Measurements from ENCODE around the gene ANGEL2. TPM values are rescaled to one million over a fixed set of nuclear protein-coding genes. Genes with fewer than 3 reads are reported as not detected.

Gene ANGEL2
- total and polyA plus RNA-seq, 2 experiments from 2014 or later = 15.2 to 49.6 TPM

DNA sequence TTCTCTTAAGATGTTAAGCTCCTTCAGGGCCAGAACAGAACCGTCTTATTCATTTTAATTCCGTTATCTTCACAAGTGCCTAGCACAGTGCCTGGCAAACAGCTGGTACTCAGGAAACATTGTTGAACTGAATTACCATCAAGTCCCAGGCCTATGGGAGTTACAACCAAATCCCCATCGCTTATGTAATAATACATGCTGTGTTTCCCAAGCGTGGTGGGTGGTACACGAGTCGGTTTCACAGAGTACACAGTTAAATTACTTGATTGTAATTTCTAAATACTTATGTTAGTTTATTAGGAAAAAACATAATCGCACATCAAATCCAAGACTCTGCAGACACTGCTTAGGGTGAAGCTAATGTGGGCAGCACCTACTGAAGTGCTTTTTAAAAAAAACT, 1.0 kb downstream of the ANGEL2 start (continued):
- TF ChIP-seq, protein P1, sequence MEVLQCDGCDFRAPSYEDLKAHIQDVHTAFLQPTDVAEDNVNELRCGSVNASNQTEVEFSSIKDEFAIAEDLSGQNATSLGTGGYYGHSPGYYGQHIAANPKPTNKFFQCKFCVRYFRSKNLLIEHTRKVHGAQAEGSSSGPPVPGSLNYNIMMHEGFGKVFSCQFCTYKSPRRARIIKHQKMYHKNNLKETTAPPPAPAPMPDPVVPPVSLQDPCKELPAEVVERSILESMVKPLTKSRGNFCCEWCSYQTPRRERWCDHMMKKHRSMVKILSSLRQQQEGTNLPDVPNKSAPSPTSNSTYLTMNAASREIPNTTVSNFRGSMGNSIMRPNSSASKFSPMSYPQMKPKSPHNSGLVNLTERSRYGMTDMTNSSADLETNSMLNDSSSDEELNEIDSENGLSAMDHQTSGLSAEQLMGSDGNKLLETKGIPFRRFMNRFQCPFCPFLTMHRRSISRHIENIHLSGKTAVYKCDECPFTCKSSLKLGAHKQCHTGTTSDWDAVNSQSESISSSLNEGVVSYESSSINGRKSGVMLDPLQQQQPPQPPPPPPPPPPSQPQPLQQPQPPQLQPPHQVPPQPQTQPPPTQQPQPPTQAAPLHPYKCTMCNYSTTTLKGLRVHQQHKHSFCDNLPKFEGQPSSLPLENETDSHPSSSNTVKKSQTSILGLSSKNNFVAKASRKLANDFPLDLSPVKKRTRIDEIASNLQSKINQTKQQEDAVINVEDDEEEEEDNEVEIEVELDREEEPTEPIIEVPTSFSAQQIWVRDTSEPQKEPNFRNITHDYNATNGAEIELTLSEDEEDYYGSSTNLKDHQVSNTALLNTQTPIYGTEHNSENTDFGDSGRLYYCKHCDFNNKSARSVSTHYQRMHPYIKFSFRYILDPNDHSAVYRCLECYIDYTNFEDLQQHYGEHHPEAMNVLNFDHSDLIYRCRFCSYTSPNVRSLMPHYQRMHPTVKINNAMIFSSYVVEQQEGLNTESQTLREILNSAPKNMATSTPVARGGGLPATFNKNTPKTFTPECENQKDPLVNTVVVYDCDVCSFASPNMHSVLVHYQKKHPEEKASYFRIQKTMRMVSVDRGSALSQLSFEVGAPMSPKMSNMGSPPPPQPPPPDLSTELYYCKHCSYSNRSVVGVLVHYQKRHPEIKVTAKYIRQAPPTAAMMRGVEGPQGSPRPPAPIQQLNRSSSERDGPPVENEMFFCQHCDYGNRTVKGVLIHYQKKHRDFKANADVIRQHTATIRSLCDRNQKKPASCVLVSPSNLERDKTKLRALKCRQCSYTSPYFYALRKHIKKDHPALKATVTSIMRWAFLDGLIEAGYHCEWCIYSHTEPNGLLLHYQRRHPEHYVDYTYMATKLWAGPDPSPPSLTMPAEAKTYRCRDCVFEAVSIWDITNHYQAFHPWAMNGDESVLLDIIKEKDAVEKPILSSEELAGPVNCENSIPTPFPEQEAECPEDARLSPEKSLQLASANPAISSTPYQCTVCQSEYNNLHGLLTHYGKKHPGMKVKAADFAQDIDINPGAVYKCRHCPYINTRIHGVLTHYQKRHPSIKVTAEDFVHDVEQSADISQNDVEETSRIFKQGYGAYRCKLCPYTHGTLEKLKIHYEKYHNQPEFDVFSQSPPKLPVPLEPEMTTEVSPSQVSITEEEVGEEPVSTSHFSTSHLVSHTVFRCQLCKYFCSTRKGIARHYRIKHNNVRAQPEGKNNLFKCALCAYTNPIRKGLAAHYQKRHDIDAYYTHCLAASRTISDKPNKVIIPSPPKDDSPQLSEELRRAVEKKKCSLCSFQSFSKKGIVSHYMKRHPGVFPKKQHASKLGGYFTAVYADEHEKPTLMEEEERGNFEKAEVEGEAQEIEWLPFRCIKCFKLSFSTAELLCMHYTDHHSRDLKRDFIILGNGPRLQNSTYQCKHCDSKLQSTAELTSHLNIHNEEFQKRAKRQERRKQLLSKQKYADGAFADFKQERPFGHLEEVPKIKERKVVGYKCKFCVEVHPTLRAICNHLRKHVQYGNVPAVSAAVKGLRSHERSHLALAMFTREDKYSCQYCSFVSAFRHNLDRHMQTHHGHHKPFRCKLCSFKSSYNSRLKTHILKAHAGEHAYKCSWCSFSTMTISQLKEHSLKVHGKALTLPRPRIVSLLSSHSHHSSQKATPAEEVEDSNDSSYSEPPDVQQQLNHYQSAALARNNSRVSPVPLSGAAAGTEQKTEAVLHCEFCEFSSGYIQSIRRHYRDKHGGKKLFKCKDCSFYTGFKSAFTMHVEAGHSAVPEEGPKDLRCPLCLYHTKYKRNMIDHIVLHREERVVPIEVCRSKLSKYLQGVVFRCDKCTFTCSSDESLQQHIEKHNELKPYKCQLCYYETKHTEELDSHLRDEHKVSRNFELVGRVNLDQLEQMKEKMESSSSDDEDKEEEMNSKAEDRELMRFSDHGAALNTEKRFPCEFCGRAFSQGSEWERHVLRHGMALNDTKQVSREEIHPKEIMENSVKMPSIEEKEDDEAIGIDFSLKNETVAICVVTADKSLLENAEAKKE (CRISPR knock-in tag; IDR thresholded peaks at IDR 0.05) = no peak
- TF ChIP-seq ZNF114 (CRISPR knock-in tag; IDR thresholded peaks at IDR 0.05) = no peak
- TF ChIP-seq, protein P2, sequence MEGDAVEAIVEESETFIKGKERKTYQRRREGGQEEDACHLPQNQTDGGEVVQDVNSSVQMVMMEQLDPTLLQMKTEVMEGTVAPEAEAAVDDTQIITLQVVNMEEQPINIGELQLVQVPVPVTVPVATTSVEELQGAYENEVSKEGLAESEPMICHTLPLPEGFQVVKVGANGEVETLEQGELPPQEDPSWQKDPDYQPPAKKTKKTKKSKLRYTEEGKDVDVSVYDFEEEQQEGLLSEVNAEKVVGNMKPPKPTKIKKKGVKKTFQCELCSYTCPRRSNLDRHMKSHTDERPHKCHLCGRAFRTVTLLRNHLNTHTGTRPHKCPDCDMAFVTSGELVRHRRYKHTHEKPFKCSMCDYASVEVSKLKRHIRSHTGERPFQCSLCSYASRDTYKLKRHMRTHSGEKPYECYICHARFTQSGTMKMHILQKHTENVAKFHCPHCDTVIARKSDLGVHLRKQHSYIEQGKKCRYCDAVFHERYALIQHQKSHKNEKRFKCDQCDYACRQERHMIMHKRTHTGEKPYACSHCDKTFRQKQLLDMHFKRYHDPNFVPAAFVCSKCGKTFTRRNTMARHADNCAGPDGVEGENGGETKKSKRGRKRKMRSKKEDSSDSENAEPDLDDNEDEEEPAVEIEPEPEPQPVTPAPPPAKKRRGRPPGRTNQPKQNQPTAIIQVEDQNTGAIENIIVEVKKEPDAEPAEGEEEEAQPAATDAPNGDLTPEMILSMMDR (conservative IDR thresholded peaks at IDR 0.05; ENCODE audit: low read depth in 2 of 2) = no peak
- TF ChIP-seq, protein P3, sequence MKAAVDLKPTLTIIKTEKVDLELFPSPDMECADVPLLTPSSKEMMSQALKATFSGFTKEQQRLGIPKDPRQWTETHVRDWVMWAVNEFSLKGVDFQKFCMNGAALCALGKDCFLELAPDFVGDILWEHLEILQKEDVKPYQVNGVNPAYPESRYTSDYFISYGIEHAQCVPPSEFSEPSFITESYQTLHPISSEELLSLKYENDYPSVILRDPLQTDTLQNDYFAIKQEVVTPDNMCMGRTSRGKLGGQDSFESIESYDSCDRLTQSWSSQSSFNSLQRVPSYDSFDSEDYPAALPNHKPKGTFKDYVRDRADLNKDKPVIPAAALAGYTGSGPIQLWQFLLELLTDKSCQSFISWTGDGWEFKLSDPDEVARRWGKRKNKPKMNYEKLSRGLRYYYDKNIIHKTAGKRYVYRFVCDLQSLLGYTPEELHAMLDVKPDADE (IDR thresholded peaks at IDR 0.05) = no peak

DNA sequence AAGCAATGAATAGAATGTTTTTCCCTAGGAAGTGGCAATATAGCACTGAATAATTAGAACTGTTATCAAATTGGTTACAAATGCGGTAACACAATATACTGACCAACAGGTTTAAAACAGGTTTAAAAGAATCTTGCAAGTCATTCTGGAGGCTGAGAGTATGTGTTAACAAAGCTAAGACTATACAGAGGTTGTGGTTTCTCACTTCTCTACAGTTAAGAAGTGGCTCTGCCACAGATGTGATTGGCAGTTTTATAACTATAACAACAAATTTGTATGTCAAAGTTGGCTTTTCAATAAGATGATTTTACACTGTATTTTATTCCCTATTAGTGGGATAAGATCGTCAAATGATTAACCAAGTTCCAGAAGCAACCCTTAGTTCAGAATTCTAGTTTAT, 7.1 kb downstream of the ANGEL2 start:
- no peak overlapping the region for H3K27ac Mint-ChIP-seq
- Histone ChIP-seq H3F3A (replicated peaks; ENCODE audit: low read depth) (no peaks in the 10 kb centered on the region; the same call in 1 of the 2 replicates), H3K4me3 (no peak overlapping the region), H2AFZ (no peak overlapping the region), H3K9me2 (ENCODE audit: insufficient read depth) (no peaks in the 10 kb centered on the region), H3K27me3 (ENCODE audit: insufficient read depth) (no peaks in the 10 kb centered on the region), H3K27ac (ENCODE audit: low read depth) (no peak overlapping the region), H3K4me2 (no peak overlapping the region), H3K4me1 (ENCODE audit: insufficient read depth) (peaks cover 10% of the 10 kb centered on the region), H4K20me1 (replicated peaks; ENCODE audit: insufficient read depth) (no peaks in the 10 kb centered on the region), H3K36me3 (ENCODE audit: insufficient read depth) (peaks cover 6% of the 10 kb centered on the region), H3K79me2 (replicated peaks; ENCODE audit: insufficient read depth) (peaks cover 33% of the 10 kb centered on the region)
- no peak overlapping the region for H3K4me3 Mint-ChIP-seq
- H3K4me1 Mint-ChIP-seq = peaks cover 8% of the 10 kb centered on the region
- no peaks in the 10 kb centered on the region for H3K9me3 Mint-ChIP-seq
- ATAC-seq (no peak), DNase-seq (ENCODE audit: low spot score) (no peak)
- H3K36me3 Mint-ChIP-seq (ENCODE audit: low read depth) = peaks cover 59% of the 10 kb centered on the region
- no peaks in the 10 kb centered on the region for H3K27me3 Mint-ChIP-seq (ENCODE audit: insufficient read depth, low read depth, poor library complexity)
- no peak for TF ChIP-seq STAT1 (IDR thresholded peaks at IDR 0.05; ENCODE audit: unreplicated experiment)
- TF ChIP-seq, protein P4, sequence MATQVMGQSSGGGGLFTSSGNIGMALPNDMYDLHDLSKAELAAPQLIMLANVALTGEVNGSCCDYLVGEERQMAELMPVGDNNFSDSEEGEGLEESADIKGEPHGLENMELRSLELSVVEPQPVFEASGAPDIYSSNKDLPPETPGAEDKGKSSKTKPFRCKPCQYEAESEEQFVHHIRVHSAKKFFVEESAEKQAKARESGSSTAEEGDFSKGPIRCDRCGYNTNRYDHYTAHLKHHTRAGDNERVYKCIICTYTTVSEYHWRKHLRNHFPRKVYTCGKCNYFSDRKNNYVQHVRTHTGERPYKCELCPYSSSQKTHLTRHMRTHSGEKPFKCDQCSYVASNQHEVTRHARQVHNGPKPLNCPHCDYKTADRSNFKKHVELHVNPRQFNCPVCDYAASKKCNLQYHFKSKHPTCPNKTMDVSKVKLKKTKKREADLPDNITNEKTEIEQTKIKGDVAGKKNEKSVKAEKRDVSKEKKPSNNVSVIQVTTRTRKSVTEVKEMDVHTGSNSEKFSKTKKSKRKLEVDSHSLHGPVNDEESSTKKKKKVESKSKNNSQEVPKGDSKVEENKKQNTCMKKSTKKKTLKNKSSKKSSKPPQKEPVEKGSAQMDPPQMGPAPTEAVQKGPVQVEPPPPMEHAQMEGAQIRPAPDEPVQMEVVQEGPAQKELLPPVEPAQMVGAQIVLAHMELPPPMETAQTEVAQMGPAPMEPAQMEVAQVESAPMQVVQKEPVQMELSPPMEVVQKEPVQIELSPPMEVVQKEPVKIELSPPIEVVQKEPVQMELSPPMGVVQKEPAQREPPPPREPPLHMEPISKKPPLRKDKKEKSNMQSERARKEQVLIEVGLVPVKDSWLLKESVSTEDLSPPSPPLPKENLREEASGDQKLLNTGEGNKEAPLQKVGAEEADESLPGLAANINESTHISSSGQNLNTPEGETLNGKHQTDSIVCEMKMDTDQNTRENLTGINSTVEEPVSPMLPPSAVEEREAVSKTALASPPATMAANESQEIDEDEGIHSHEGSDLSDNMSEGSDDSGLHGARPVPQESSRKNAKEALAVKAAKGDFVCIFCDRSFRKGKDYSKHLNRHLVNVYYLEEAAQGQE (IDR thresholded peaks at IDR 0.05; ENCODE audit: unreplicated experiment) = no peak
- TF ChIP-seq POLR2AphosphoS5 (IDR thresholded peaks at IDR 0.05; ENCODE audit: low read depth) = no peak
- TF ChIP-seq ZNF331 (CRISPR knock-in tag; IDR thresholded peaks at IDR 0.05; ENCODE audit: low read depth) = no peak
